HepG2 (cell line): ENCODE results near the gene HYAL1. TPM values are rescaled to one million over a fixed set of nuclear protein-coding genes. Genes with fewer than 3 reads are reported as not detected.

ENCODE experiments used
- ARHGAP35 ChIP-seq: sonication (generic); formaldehyde crosslinking; IDR thresholded peaks from 2 replicates; pipeline ENCODE4 v1.9.0; 2022; ENCODE audit warnings: mild to moderate bottlenecking, inconsistent platforms, moderate library complexity, missing genetic modification reagents, borderline replicate concordance
- KLF15 ChIP-seq: sonication (generic); formaldehyde crosslinking; IDR thresholded peaks from 2 replicates; pipeline ENCODE4 v1.8.1; 2023; ENCODE audit warnings: borderline replicate concordance, mild to moderate bottlenecking, inconsistent platforms, missing genetic modification reagents, mixed read lengths
- KLF6 ChIP-seq: IDR thresholded peaks from 2 replicates; pipeline ENCODE4 v1.8.0; 2016; ENCODE audit warnings: missing biosample characterization, missing genetic modification reagents
- MIER3 ChIP-seq: IDR thresholded peaks from 2 replicates; pipeline ENCODE4 v1.6.1; 2016; ENCODE audit warnings: missing compliant biosample characterization, borderline replicate concordance
- RAD21 ChIP-seq: fragments of 450-650 bp; formaldehyde crosslinking; IDR thresholded peaks from 2 replicates; pipeline ENCODE4 v1.5.0; 2020; ENCODE audit warnings: mild to moderate bottlenecking
- RELA ChIP-seq: sonication (generic); formaldehyde crosslinking; IDR thresholded peaks from 2 replicates; pipeline ENCODE4 v1.4.0; 2020; ENCODE audit warnings: missing genetic modification reagents
- RORA ChIP-seq: sonication (generic); formaldehyde crosslinking; IDR thresholded peaks from 2 replicates; pipeline ENCODE4 v1.5.0; 2020; ENCODE audit warnings: mild to moderate bottlenecking, missing genetic modification reagents, moderate library complexity
- RXRB ChIP-seq: IDR thresholded peaks from 2 replicates; pipeline ENCODE4 v1.6.1; 2016; ENCODE audit warnings: borderline replicate concordance, missing genetic modification reagents, missing compliant biosample characterization
- ZNF256 ChIP-seq: sonication (generic); formaldehyde crosslinking; conservative IDR thresholded peaks from 2 replicates; pipeline ENCODE4 v1.4.0; 2020; ENCODE audit warnings: missing genetic modification reagents
- ZNF274 ChIP-seq: sonication (generic); formaldehyde crosslinking; IDR thresholded peaks from 2 replicates; pipeline ENCODE4 v1.5.1; 2020; ENCODE audit warnings: mild to moderate bottlenecking, missing genetic modification reagents
- ZNF33A ChIP-seq: sonication (generic); formaldehyde crosslinking; IDR thresholded peaks from 2 replicates; pipeline ENCODE4 v1.5.1; 2020; ENCODE audit warnings: missing genetic modification reagents, mild to moderate bottlenecking, moderate library complexity, borderline replicate concordance
- ZNF367 ChIP-seq: sonication (generic); formaldehyde crosslinking; IDR thresholded peaks from 2 replicates; pipeline ENCODE4 v1.4.0; 2020; ENCODE audit warnings: missing genetic modification reagents, borderline replicate concordance
- ZNF569 ChIP-seq: sonication (generic); formaldehyde crosslinking; IDR thresholded peaks from 2 replicates; pipeline ENCODE4 v1.5.0; 2020; ENCODE audit warnings: mild to moderate bottlenecking, missing genetic modification reagents, moderate library complexity, borderline replicate concordance
- ZNF761 ChIP-seq: sonication (generic); formaldehyde crosslinking; conservative IDR thresholded peaks from 2 replicates; pipeline ENCODE4 v1.4.0; 2020; ENCODE audit warnings: mild to moderate bottlenecking, missing genetic modification reagents
- ZSCAN29 ChIP-seq: sonication (generic); formaldehyde crosslinking; conservative IDR thresholded peaks from 2 replicates; pipeline ENCODE4 v1.4.0; 2020; ENCODE audit warnings: mild to moderate bottlenecking, missing genetic modification reagents
- polyA plus RNA-seq, 8 experiments: library from polyadenylated mRNA; depleted of rRNA in 3 of 8; stranded (reverse) in 7 of 8; unstranded in 1 of 8; fragments of >200 nt; fragmentation: Illumina TruSeq in 4 of 8; extraction: Trizol in 4 of 8; gene quantifications; 2 replicates each; pipeline versions ENCODE4 v1.2.1 to v1.2.3, GENCODE V29; 2011 to 2016; ENCODE audit warnings: low read depth in 4 of 8, missing spikeins in 1 of 8, mixed read lengths in 1 of 8; ENCODE audit not compliant: insufficient read depth in 1 of 8
- total RNA-seq, 5 experiments: library from RNA; depleted of rRNA; stranded (reverse); fragments of >200 nt; fragmentation: Illumina TruSeq; extraction: Trizol; gene quantifications; 2 replicates each; pipeline ENCODE4 v1.2.3, GENCODE V29; 2016; ENCODE audit warnings: low read depth in 1 of 5
- TF ChIP-seq, protein P1 (sequence below): sonication (generic); formaldehyde crosslinking; conservative IDR thresholded peaks from 2 replicates; pipeline ENCODE4 v1.4.0; 2020; ENCODE audit warnings: missing genetic modification reagents
- TF ChIP-seq, protein P2 (sequence below): sonication (generic); formaldehyde crosslinking; IDR thresholded peaks from 2 replicates; pipeline ENCODE4 v1.4.0; 2020; ENCODE audit warnings: missing genetic modification reagents
- TF ChIP-seq, protein P3 (sequence below): sonication (generic); formaldehyde crosslinking; IDR thresholded peaks from 2 replicates; pipeline ENCODE4 v1.5.1; 2020; ENCODE audit warnings: mild to moderate bottlenecking, moderate library complexity, missing genetic modification reagents
- TF ChIP-seq, protein P4 (sequence below): sonication (generic); formaldehyde crosslinking; IDR thresholded peaks from 2 replicates; pipeline ENCODE4; 2020; ENCODE audit warnings: missing genetic modification reagents, mild to moderate bottlenecking, borderline replicate concordance
- TF ChIP-seq, protein P5 (sequence below): sonication (generic); formaldehyde crosslinking; IDR thresholded peaks from 2 replicates; pipeline ENCODE4 v1.5.0; 2020; ENCODE audit warnings: missing genetic modification reagents, mild to moderate bottlenecking, borderline replicate concordance

The HYAL1 gene
- total and polyA plus RNA-seq, 2 of the 13 experiments (the other 11 are each of a cell fraction or from before 2014, with no cell fraction given): 76.5 to 193 TPM

DNA sequence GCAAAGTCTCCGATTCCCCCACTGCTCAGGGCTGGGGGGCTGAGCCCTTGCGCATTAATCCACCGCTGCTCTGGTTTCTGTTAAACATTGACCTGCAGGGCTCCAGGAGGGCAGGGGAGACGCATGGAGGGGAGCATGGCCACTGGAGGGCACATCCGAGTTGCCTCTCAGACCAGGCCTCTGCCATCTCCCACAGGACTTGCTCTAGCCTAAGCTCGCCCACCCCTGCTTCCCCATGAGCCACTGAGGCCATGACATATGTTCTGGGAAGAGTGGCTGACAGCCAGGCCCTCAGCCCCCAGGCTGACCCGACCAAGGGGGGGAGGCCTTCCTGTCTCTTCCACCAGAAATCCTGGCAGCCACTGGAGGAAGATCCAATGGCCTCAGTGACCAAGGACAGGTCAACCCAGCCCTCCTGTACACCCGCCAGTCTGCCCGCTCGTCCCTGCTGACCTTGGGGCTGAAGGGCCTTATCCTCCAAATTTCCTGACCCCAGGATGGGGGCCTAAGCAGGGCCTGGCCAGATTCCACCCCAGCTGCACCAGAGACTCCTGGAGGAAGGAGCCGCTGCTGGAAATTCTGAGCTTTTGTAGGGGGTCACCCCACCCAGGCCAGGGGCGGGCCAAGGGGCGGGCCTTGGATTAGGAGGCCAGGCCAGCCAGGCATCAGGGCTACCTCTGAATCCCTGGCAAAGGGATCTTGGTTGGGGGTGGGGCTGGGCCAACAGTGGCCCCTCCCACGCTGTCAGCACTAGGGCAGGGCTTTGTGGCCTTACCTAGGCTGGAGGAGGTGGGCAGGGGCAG lies at the start of gene HYAL1 (continued):
- TF ChIP-seq RORA (CRISPR knock-in tag) (no peak), ZNF761 (CRISPR knock-in tag) (peak; percentile 56; the same call in 1 of the 2 replicates), ZNF367 (no peak), MIER3 (peak; percentile 51; the same call in 1 of the 2 replicates), KLF6 (CRISPR knock-in tag) (peak; percentile 49; the same call in 1 of the 2 replicates), RAD21 (CRISPR knock-in tag) (peak; percentile 86), ZNF274 (CRISPR knock-in tag) (no peak; the same call in 1 of the 2 replicates), ARHGAP35 (CRISPR knock-in tag) (peak; percentile 90; the same call in 1 of the 2 replicates), RELA (no peak; the same call in 1 of the 2 replicates), ZNF256 (peak; percentile 86; the same call in 1 of the 2 replicates), ZNF569 (0 out of 2 replicates have a peak, but pooled peaks have one; percentile 76), RXRB (CRISPR knock-in tag) (peak; percentile 34; the same call in 1 of the 2 replicates), ZSCAN29 (0 out of 2 replicates have a peak, but pooled peaks have one; percentile 27), KLF15 (CRISPR knock-in tag) (no peak), ZNF33A (CRISPR knock-in tag) (peak; percentile 69; the same call in 1 of the 2 replicates)
- TF ChIP-seq, protein P1, sequence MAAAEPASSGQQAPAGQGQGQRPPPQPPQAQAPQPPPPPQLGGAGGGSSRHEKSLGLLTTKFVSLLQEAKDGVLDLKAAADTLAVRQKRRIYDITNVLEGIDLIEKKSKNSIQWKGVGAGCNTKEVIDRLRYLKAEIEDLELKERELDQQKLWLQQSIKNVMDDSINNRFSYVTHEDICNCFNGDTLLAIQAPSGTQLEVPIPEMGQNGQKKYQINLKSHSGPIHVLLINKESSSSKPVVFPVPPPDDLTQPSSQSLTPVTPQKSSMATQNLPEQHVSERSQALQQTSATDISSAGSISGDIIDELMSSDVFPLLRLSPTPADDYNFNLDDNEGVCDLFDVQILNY (CRISPR knock-in tag): peak; percentile 76
- TF ChIP-seq, protein P2, sequence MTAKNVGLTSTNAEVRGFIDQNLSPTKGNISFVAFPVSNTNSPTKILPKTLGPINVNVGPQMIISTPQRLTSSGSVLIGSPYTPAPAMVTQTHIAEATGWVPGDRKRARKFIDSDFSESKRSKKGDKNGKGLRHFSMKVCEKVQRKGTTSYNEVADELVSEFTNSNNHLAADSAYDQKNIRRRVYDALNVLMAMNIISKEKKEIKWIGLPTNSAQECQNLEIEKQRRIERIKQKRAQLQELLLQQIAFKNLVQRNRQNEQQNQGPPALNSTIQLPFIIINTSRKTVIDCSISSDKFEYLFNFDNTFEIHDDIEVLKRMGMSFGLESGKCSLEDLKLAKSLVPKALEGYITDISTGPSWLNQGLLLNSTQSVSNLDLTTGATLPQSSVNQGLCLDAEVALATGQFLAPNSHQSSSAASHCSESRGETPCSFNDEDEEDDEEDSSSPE (CRISPR knock-in tag): peak; percentile 27; the same call in 1 of the 2 replicates
- TF ChIP-seq, protein P3, sequence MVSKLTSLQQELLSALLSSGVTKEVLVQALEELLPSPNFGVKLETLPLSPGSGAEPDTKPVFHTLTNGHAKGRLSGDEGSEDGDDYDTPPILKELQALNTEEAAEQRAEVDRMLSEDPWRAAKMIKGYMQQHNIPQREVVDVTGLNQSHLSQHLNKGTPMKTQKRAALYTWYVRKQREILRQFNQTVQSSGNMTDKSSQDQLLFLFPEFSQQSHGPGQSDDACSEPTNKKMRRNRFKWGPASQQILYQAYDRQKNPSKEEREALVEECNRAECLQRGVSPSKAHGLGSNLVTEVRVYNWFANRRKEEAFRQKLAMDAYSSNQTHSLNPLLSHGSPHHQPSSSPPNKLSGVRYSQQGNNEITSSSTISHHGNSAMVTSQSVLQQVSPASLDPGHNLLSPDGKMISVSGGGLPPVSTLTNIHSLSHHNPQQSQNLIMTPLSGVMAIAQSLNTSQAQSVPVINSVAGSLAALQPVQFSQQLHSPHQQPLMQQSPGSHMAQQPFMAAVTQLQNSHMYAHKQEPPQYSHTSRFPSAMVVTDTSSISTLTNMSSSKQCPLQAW: peak; percentile 75
- TF ChIP-seq, protein P4, sequence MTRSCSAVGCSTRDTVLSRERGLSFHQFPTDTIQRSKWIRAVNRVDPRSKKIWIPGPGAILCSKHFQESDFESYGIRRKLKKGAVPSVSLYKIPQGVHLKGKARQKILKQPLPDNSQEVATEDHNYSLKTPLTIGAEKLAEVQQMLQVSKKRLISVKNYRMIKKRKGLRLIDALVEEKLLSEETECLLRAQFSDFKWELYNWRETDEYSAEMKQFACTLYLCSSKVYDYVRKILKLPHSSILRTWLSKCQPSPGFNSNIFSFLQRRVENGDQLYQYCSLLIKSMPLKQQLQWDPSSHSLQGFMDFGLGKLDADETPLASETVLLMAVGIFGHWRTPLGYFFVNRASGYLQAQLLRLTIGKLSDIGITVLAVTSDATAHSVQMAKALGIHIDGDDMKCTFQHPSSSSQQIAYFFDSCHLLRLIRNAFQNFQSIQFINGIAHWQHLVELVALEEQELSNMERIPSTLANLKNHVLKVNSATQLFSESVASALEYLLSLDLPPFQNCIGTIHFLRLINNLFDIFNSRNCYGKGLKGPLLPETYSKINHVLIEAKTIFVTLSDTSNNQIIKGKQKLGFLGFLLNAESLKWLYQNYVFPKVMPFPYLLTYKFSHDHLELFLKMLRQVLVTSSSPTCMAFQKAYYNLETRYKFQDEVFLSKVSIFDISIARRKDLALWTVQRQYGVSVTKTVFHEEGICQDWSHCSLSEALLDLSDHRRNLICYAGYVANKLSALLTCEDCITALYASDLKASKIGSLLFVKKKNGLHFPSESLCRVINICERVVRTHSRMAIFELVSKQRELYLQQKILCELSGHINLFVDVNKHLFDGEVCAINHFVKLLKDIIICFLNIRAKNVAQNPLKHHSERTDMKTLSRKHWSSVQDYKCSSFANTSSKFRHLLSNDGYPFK: peak; percentile 83
- TF ChIP-seq, protein P5, sequence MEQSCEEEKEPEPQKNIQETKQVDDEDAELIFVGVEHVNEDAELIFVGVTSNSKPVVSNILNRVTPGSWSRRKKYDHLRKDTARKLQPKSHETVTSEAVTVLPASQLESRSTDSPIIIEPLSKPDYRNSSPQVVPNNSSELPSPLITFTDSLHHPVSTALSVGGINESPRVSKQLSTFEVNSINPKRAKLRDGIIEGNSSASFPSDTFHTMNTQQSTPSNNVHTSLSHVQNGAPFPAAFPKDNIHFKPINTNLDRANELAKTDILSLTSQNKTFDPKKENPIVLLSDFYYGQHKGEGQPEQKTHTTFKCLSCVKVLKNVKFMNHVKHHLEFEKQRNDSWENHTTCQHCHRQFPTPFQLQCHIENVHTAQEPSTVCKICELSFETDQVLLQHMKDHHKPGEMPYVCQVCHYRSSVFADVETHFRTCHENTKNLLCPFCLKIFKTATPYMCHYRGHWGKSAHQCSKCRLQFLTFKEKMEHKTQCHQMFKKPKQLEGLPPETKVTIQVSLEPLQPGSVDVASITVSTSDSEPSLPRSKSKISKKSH (CRISPR knock-in tag): no peak
